Measurements from ENCODE around the gene CEP350. TPM values are rescaled to one million over a fixed set of nuclear protein-coding genes. Genes with fewer than 3 reads are reported as not detected.

CEP350 gene
- total and polyA plus RNA-seq, 2 of the 4 experiments (the other 2 are of a cell fraction): 5.0 to 36.4 TPM

DNA sequence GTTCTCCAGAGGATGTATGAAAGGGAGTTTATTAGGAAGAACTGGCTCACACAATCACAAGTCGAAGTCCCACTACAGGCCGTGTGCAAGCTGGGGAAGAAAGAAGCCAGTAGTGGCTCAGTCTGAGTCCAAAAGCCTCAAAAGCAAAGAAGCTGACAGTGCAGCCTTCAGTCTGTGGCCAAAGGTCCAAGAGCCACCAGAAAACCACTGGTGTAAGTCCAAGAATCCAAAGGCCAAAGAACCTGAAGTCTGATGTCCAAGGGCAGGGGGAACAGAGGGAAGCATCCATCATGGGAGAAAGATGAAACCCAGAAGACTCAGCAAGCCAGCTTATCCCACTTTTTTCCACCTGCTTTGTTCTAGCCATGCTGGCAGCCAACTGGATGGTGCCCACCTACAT, 21.4 kb upstream of the CEP350 start:
- POLR2A ChIA-PET (ENCODE audit: unreplicated experiment): no interaction called here
- Histone ChIP-seq H2BK20ac (ENCODE audit: low read depth, low read length) (no peak overlapping the region), H4K20me1 (ENCODE audit: insufficient read depth, low read length) (no peaks in the 10 kb centered on the region), H3K4me3 (ENCODE audit: insufficient read depth, low read depth, low read length) (no peak overlapping the region), H3K27ac (ENCODE audit: insufficient read depth, low read length) (no peak overlapping the region), H3K14ac (replicated peaks; ENCODE audit: low read depth, low read length) (no peak overlapping the region), H4K5ac (ENCODE audit: low read depth, low read length) (no peak overlapping the region), H3K27me3 (ENCODE audit: control insufficient read depth, insufficient read depth, low read length) (peaks cover 5% of the 10 kb centered on the region), H3K9ac (ENCODE audit: low read depth, low read length) (no peak overlapping the region), H2AFZ (replicated peaks; ENCODE audit: low read length, poor library complexity) (no peak overlapping the region), H3K36me3 (ENCODE audit: control insufficient read depth, insufficient read depth, low read length) (no peaks in the 10 kb centered on the region), H2AK5ac (ENCODE audit: low read depth, low read length) (no peak overlapping the region), H2BK15ac (ENCODE audit: low read depth, low read length) (no peak overlapping the region), H2BK120ac (ENCODE audit: low read depth, low read length) (no peak overlapping the region), H2BK5ac (ENCODE audit: low read depth, low read length, poor library complexity, severe bottlenecking) (no peak overlapping the region), H3K9me1 (ENCODE audit: insufficient read depth, low read length) (no peaks in the 10 kb centered on the region), H2AK9ac (replicated peaks; ENCODE audit: low read depth, low read length, poor library complexity) (no peak overlapping the region), H3K4me1 (ENCODE audit: control insufficient read depth, insufficient read depth, low read length) (no peaks in the 10 kb centered on the region), H3K56ac (ENCODE audit: extremely low read depth, insufficient read depth, low read length) (no peak overlapping the region), H3K4me2 (ENCODE audit: low read depth, low read length) (no peak overlapping the region), H3K79me1 (ENCODE audit: low read depth in 1 of 2, low read length in 2 of 2) (no peaks in the 10 kb centered on the region), H3K23ac (ENCODE audit: low read depth, low read length) (no peak overlapping the region), H3K9me3 (ENCODE audit: control insufficient read depth, insufficient read depth, low read length) (no peaks in the 10 kb centered on the region), H4K91ac (ENCODE audit: insufficient read depth, low read depth, low read length) (no peak overlapping the region), H3K18ac (ENCODE audit: low read depth, low read length) (no peak overlapping the region), H4K8ac (ENCODE audit: low read depth in 2 of 2, low read length in 2 of 2) (no peak overlapping the region), H3K4ac (ENCODE audit: low read depth, low read length) (no peak overlapping the region)
- dilution Hi-C loops (cut with HindIII; ENCODE audit: low sequenced_read_pairs, unreplicated experiment) (no loop called here), intact Hi-C loops (cut with micrococcal nuclease) (no loop called here), in situ Hi-C loops (cut with MboI; ENCODE audit: low sequenced_read_pairs) (no loop called here)
- TF ChIP-seq RCOR1 (IDR thresholded peaks at IDR 0.05; ENCODE audit: insufficient replicate concordance, low read length): no peak
- TF ChIP-seq, protein P1, sequence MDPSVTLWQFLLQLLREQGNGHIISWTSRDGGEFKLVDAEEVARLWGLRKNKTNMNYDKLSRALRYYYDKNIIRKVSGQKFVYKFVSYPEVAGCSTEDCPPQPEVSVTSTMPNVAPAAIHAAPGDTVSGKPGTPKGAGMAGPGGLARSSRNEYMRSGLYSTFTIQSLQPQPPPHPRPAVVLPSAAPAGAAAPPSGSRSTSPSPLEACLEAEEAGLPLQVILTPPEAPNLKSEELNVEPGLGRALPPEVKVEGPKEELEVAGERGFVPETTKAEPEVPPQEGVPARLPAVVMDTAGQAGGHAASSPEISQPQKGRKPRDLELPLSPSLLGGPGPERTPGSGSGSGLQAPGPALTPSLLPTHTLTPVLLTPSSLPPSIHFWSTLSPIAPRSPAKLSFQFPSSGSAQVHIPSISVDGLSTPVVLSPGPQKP (IDR thresholded peaks at IDR 0.05; ENCODE audit: borderline replicate concordance, low read depth, low read length): no peak
- no peak for TF ChIP-seq MAFK (IDR thresholded peaks at IDR 0.05; ENCODE audit: low read depth, low read length)
- TF ChIP-seq, protein P2, sequence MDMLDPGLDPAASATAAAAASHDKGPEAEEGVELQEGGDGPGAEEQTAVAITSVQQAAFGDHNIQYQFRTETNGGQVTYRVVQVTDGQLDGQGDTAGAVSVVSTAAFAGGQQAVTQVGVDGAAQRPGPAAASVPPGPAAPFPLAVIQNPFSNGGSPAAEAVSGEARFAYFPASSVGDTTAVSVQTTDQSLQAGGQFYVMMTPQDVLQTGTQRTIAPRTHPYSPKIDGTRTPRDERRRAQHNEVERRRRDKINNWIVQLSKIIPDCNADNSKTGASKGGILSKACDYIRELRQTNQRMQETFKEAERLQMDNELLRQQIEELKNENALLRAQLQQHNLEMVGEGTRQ (IDR thresholded peaks at IDR 0.05; ENCODE audit: low read depth, low read length): no peak
- TF ChIP-seq RAD21 (IDR thresholded peaks at IDR 0.05; ENCODE audit: low read length): no peak
- no peak for TF ChIP-seq BHLHE40 (IDR thresholded peaks at IDR 0.05; ENCODE audit: low read depth, low read length)
- TF ChIP-seq, protein P3, sequence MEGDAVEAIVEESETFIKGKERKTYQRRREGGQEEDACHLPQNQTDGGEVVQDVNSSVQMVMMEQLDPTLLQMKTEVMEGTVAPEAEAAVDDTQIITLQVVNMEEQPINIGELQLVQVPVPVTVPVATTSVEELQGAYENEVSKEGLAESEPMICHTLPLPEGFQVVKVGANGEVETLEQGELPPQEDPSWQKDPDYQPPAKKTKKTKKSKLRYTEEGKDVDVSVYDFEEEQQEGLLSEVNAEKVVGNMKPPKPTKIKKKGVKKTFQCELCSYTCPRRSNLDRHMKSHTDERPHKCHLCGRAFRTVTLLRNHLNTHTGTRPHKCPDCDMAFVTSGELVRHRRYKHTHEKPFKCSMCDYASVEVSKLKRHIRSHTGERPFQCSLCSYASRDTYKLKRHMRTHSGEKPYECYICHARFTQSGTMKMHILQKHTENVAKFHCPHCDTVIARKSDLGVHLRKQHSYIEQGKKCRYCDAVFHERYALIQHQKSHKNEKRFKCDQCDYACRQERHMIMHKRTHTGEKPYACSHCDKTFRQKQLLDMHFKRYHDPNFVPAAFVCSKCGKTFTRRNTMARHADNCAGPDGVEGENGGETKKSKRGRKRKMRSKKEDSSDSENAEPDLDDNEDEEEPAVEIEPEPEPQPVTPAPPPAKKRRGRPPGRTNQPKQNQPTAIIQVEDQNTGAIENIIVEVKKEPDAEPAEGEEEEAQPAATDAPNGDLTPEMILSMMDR (conservative IDR thresholded peaks at IDR 0.05; ENCODE audit: low read depth, low read length): no peak
- TF ChIP-seq MXI1 (IDR thresholded peaks at IDR 0.05; ENCODE audit: borderline replicate concordance, low read depth, low read length): no peak
- no peak for TF ChIP-seq POLR2A (IDR thresholded peaks at IDR 0.05; ENCODE audit: low read depth, low read length)
- no peak for TF ChIP-seq RFX5 (IDR thresholded peaks at IDR 0.05; ENCODE audit: low read depth, low read length)
- TF ChIP-seq FOS (IDR thresholded peaks at IDR 0.05; ENCODE audit: low read depth, low read length): no peak
- no peak for TF ChIP-seq SMC3 (IDR thresholded peaks at IDR 0.05; ENCODE audit: low read depth, low read length)
- no peak for TF ChIP-seq CEBPB (IDR thresholded peaks at IDR 0.05; ENCODE audit: low read depth, low read length)
- no peak for TF ChIP-seq CHD1 (IDR thresholded peaks at IDR 0.05; ENCODE audit: low read depth, low read length)
- no peak for TF ChIP-seq MAZ (IDR thresholded peaks at IDR 0.05; ENCODE audit: borderline replicate concordance, low read depth, low read length)
- no peak for TF ChIP-seq NFE2L2 (IDR thresholded peaks at IDR 0.05; ENCODE audit: low read depth, low read length)
- BruUV-seq (replicated peaks): no TSS peak
- CTCF ChIA-PET: interaction anchor here (0.7 to 1.0 kb wide), 2 partner anchors 11 to 79 kb away, joined by 3 to 6 read pairs; no protein-coding TSS in a partner anchor
- WGBS, 2 experiments (ENCODE audit: extremely low coverage in 2 of 2, insufficient read length in 1 of 2): 100% methylated on average over 1 of the region's 2 CpGs; no CpG with 5 or more reads in 1 of the 2 experiments
- ATAC-seq (ENCODE audit: low read depth) (no peak), DNase-seq (no peak)
